K562 (cell line): ENCODE data around the gene DNAH8. TPM values are rescaled to one million over a fixed set of nuclear protein-coding genes. Genes with fewer than 3 reads are reported as not detected.

Source experiments
- ILF3 ChIP-seq: fragments of 450-650 bp; IDR thresholded peaks from 2 replicates; pipeline ENCODE4 v1.6.1; 2018; ENCODE audit warnings: antibody characterized with exemption, mild to moderate bottlenecking, moderate library complexity, borderline replicate concordance
- KHSRP ChIP-seq: fragments of 450-650 bp; IDR thresholded peaks from 2 replicates; pipeline ENCODE4 v1.6.1; 2017
- NR2C2 ChIP-seq, 2 experiments: fragments of 200-800 bp in 1 of 2; sonication (Bioruptor generic) in 1 of 2; sonication (generic) in 1 of 2; formaldehyde crosslinking in 1 of 2; IDR thresholded peaks; 2 replicates each; pipeline versions ENCODE4 v1.6.1 to v1.8.0; 2016 to 2022; ENCODE audit warnings: mild to moderate bottlenecking in 1 of 2, missing compliant biosample characterization in 1 of 2, missing genetic modification characterization in 1 of 2, missing genetic modification reagents in 1 of 2
- SRSF1 ChIP-seq: fragments of 200-400 bp; formaldehyde crosslinking; IDR thresholded peaks from 2 replicates; pipeline ENCODE4 v1.6.1; 2017; ENCODE audit warnings: mild to moderate bottlenecking, low read depth, low read length, moderate library complexity
- STAT5B ChIP-seq: fragments of 250-450 bp; sonication (Bioruptor Pico); IDR thresholded peaks from 2 replicates; pipeline ENCODE4 v1.8.0; 2021; ENCODE audit warnings: mild to moderate bottlenecking, inconsistent platforms
- XRCC3 ChIP-seq: fragments of 450-650 bp; IDR thresholded peaks from 2 replicates; pipeline ENCODE4 v1.6.1; 2017; ENCODE audit warnings: mild to moderate bottlenecking, moderate library complexity
- ZNF175 ChIP-seq: fragments of 200-800 bp; sonication (Bioruptor generic); IDR thresholded peaks from 2 replicates; pipeline ENCODE4 v1.6.1; 2016; ENCODE audit warnings: low read depth, mild to moderate bottlenecking, missing genetic modification characterization, missing compliant biosample characterization
- ZNF57 ChIP-seq: fragments of 450-650 bp; formaldehyde crosslinking; IDR thresholded peaks from 2 replicates; pipeline ENCODE4 v1.4.0; 2020; ENCODE audit warnings: mild to moderate bottlenecking, moderate library complexity
- polyA plus RNA-seq, 8 experiments: library from polyadenylated mRNA; depleted of rRNA in 4 of 8; stranded (reverse) in 5 of 8; unstranded in 3 of 8; fragments of >200 nt; fragmentation: Nextera tagmentation in 2 of 8; fragmentation: Illumina TruSeq in 1 of 8; extraction: Ambion mirVana in 2 of 8; extraction: Trizol in 1 of 8; gene quantifications; 2 replicates each; pipeline versions ENCODE4 v1.2.1 to v1.2.3, GENCODE V29; 2011 to 2014; ENCODE audit warnings: inconsistent platforms in 1 of 8, missing spikeins in 1 of 8
- total RNA-seq, 7 experiments: library from RNA; depleted of rRNA in 6 of 7; stranded (reverse); fragments of >200 nt in 6 of 7; fragmentation: Illumina TruSeq in 2 of 7; extraction: Trizol in 2 of 7; gene quantifications; 2 replicates each; pipeline versions ENCODE4 v1.2.1 to v1.2.3, GENCODE V29; 2011 to 2021; ENCODE audit warnings: low replicate concordance in 1 of 7
- TF ChIP-seq, protein P1 (sequence below): sonication (generic); formaldehyde crosslinking; IDR thresholded peaks from 2 replicates; pipeline ENCODE4 v1.8.1; 2023; ENCODE audit warnings: mild to moderate bottlenecking, missing genetic modification reagents

Gene DNAH8
- total and polyA plus RNA-seq, 9 of the 15 experiments (the other 6 are each of a cell fraction or from before 2014, with no cell fraction given) = 1.2 to 4.2 (median 2.9) TPM

DNA sequence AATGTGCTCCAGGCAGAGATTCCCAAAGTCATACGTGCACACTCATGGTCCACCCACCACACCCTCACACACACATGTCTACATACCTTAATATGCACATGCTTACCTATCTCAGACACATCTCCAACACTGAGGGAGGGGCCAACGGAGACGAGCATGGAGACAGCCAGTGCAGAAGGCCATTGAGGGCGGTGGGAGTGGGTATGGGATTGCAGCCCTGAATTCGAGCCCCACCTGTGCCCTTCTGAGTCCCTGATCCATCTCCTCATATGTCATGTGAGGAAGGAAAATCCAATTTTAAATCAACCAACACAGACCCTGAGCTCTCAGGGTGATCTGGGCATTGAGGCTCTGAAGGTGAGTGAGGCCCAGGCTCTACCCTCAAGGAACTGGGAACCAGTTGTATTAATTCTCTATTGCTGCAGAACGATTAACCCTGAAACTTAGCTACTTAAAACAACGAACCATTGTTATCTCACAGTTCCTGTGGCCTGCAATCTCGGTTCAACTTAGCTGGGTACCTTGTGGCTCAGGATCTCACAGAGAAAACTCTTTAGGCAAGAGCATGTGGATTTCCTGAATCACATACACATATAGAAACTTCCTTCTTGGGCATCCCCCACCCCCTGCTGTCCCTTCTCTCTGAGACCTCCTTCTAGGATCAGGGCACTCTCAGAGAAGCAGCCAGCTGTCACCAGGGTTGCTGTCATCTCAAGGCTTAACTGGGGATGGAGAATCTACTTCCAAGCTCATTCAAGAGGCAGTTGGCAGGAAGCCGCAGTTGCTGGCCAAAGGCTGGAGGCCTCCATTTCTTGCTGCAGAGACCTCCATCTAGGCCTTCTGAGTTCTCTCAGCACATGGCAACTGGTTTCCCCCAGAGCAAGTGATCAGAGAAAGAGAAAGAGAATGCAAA lies 361.8 kb downstream of the DNAH8 start (continued):
- TF ChIP-seq, protein P1, sequence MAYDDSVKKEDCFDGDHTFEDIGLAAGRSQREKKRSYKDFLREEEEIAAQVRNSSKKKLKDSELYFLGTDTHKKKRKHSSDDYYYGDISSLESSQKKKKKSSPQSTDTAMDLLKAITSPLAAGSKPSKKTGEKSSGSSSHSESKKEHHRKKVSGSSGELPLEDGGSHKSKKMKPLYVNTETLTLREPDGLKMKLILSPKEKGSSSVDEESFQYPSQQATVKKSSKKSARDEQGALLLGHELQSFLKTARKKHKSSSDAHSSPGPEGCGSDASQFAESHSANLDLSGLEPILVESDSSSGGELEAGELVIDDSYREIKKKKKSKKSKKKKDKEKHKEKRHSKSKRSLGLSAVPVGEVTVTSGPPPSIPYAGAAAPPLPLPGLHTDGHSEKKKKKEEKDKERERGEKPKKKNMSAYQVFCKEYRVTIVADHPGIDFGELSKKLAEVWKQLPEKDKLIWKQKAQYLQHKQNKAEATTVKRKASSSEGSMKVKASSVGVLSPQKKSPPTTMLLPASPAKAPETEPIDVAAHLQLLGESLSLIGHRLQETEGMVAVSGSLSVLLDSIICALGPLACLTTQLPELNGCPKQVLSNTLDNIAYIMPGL (CRISPR knock-in tag) = no peak
- TF ChIP-seq ILF3 (no peak), ZNF175 (CRISPR knock-in tag) (no peak), KHSRP (no peak), STAT5B (CRISPR knock-in tag) (no peak), ZNF57 (no peak), NR2C2 (CRISPR knock-in tag; IDR thresholded peaks at IDR 0.05) (no peak), NR2C2 (tag; IDR thresholded peaks at IDR 0.05) (no peak), SRSF1 (no peak), XRCC3 (no peak)
- TF ChIP-seq, all 486 proteins: peak for 0
